Measurements from ENCODE around the gene DDX59.
"Not testable (repeated sequence)": the region's sequence is repeated elsewhere in the genome, so short reads cannot be mapped to it uniquely, and the experiment has no call there.

Gene DDX59

GRCh38 chr1:200670242-200671118 lies 773 bp upstream of the DDX59 start:
- DNase-seq: no peak

GRCh38 chr1:200668514-200669313 lies 993 bp downstream of the DDX59 start:
- no peak for DNase-seq

GRCh38 chr1:200666309-200666708 lies 3.4 kb downstream of the DDX59 start:
- DNase-seq: no peak

- no peak for DNase-seq
Measured at GRCh38 chr1:200665861-200666260, 3.8 kb downstream of the DDX59 start.

GRCh38 chr1:200660719-200661118 lies 9.0 kb downstream of the DDX59 start:
- no peak for DNase-seq

- DNase-seq: no peak
Measured at GRCh38 chr1:200659269-200659668, 10.4 kb downstream of the DDX59 start.

- no peak for DNase-seq
Measured at GRCh38 chr1:200658037-200658818, 11.5 kb downstream of the DDX59 start.

GRCh38 chr1:200654660-200655059 lies 15.0 kb downstream of the DDX59 start:
- DNase-seq: no peak

- no peak for DNase-seq
Measured at GRCh38 chr1:200653022-200653462, 16.7 kb downstream of the DDX59 start.

GRCh38 chr1:200652378-200652777 lies 17.3 kb downstream of the DDX59 start:
- DNase-seq: no peak

- DNase-seq: no peak
Measured at GRCh38 chr1:200646515-200646914, 23.2 kb downstream of the DDX59 start.

GRCh38 chr1:200644021-200644420 lies 25.7 kb downstream of the DDX59 start:
- DNase-seq: no peak

- no peak for DNase-seq
Measured at GRCh38 chr1:200642481-200642880, 27.2 kb downstream of the DDX59 start.

GRCh38 chr1:200640963-200641401 lies 28.7 kb downstream of the DDX59 start:
- DNase-seq: no peak

GRCh38 chr1:200640373-200640962 lies 29.2 kb downstream of the DDX59 start:
- no peak for DNase-seq

- DNase-seq: no peak
Measured at GRCh38 chr1:200638073-200638472, 31.6 kb downstream of the DDX59 start.

GRCh38 chr1:200636681-200637080 lies 33.0 kb downstream of the DDX59 start:
- DNase-seq: no peak

GRCh38 chr1:200634261-200635122 lies 35.2 kb downstream of the DDX59 start:
- DNase-seq: no peak

GRCh38 chr1:200631375-200631774 lies 38.3 kb downstream of the DDX59 start:
- DNase-seq: no peak

- not testable (repeated sequence) for DNase-seq
Measured at GRCh38 chr1:200630515-200630899, 39.2 kb downstream of the DDX59 start.

GRCh38 chr1:200629876-200630514 lies 39.7 kb downstream of the DDX59 start:
- DNase-seq: no peak
